Sigmoid colon (tissue), 7 donors: Measurements from ENCODE around the gene TCEAL7. TPM values are rescaled to one million over a fixed set of nuclear protein-coding genes. Genes with fewer than 3 reads are reported as not detected.
"Not testable (repeated sequence)": the region's sequence is repeated elsewhere in the genome, so short reads cannot be mapped to it uniquely, and the experiment has no call there.

Experiments
- DNase-seq: peaks from one replicate; pipeline ENCODE4 v3.0.0-alpha.2; 2019
- H3K27ac ChIP-seq, 4 donors: fragments of 200-600 bp; sonication (generic); one replicate each; pipeline ENCODE4 v1.5.1; 2016 to 2019; ENCODE audit warnings: mild to moderate bottlenecking in 1 of 4
- H3K27me3 ChIP-seq, 3 donors: fragments of 200-600 bp; sonication (generic); one replicate each; pipeline ENCODE4 v1.5.1; 2019; ENCODE audit warnings: mild to moderate bottlenecking in 1 of 3
- H3K36me3 ChIP-seq, 4 donors: fragments of 200-600 bp; sonication (generic); one replicate each; pipeline ENCODE4 v1.5.1; 2016 to 2019
- H3K4me1 ChIP-seq, 4 donors: fragments of 200-600 bp; sonication (generic); one replicate each; pipeline ENCODE4 v1.5.1; 2017 to 2019
- H3K4me3 ChIP-seq, 4 donors: fragments of 200-600 bp; sonication (generic); one replicate each; pipeline ENCODE4 v1.5.1; 2017 to 2019; ENCODE audit warnings: mild to moderate bottlenecking in 2 of 4, moderate library complexity in 1 of 4
- H3K9me3 ChIP-seq, 4 donors: fragments of 200-600 bp in 3 of 4; sonication (generic) in 3 of 4; one replicate each; pipeline versions ENCODE4 v1.5.1 to v1.6.1; 2013 to 2019
- EP300 ChIP-seq, 4 donors: sonication (generic); formaldehyde crosslinking; IDR thresholded peaks; one replicate each; pipeline ENCODE4 v1.6.1; 2017; ENCODE audit warnings: antibody characterized with exemption in 4 of 4
- POLR2A ChIP-seq, 2 donors: fragments of 450-650 bp; IDR thresholded peaks; one replicate each; pipeline ENCODE4 v1.6.1; 2016; ENCODE audit warnings: antibody characterized with exemption in 2 of 2, mild to moderate bottlenecking in 2 of 2, moderate library complexity in 2 of 2
- POLR2AphosphoS5 ChIP-seq, 4 donors: sonication (generic); formaldehyde crosslinking; IDR thresholded peaks; one replicate each; pipeline ENCODE4 v1.6.1; 2017; ENCODE audit warnings: antibody characterized with exemption in 4 of 4
- WGBS, 2 donors: extraction: QIAGEN DNeasy Blood & Tissue Kit; methylation state at CpG; one replicate each; pipeline ENCODE4 v1.1.7; 2013; 5-methylcytosine and 5-hydroxymethylcytosine counted together
- intact Hi-C: fragments of 100-400 bp; cut with DNase I; formaldehyde crosslinking; loops from one replicate; pipeline ENCODE4 v1.15.1; 2023
- polyA plus RNA-seq, 3 donors: library from polyadenylated mRNA; stranded (reverse); fragments of 200-250 nt; gene quantifications; one replicate each; pipeline ENCODE4 v1.2.3, GENCODE V29; 2013
- total RNA-seq, 4 donors: library from RNA; depleted of rRNA; stranded (reverse); fragments of >200 nt; gene quantifications; one replicate each; pipeline ENCODE4 v1.1.0, GENCODE V29; 2016
- TF ChIP-seq, protein P1 (sequence below), 4 experiments: fragments of 450-650 bp in 3 of 4; fragments of 200-600 bp in 1 of 4; IDR thresholded peaks; one replicate each; pipeline ENCODE4 v1.5.1; 2016 to 2019; ENCODE audit warnings: antibody characterized with exemption in 4 of 4, mild to moderate bottlenecking in 3 of 4, moderate library complexity in 2 of 4
- donor health status: healthy with polysubstance abuse.
- donor health status: Bipolar disorder and iron deficiency.
- donor health status: healthy.

The TCEAL7 gene
- total and polyA plus RNA-seq, 7 donors: 1.8 to 35.2 (median 19.7) TPM

DNA sequence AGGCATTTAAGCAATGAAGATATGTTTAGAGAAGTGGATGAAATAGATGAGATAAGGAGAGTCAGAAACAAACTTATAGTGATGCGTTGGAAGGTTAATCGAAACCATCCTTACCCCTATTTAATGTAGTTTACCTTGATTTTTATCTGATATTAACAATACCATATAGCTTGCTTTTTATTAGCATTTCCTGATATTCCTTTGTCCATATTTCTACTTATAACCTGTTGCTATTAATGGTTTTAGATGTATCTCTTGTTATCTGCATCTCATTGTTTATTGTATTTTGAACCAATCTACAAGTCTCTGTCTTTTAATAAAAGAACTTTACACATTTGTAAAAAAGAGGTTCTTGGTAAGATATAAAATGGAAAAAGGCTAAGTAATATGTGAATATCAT lies 27.8 kb downstream of the TCEAL7 start:
- H3K9me3 ChIP-seq: no peaks in the 10 kb centered on the region
- WGBS, 2 donors: 82 to 87% methylated on average over 2 of the region's 2 CpGs
- TF ChIP-seq POLR2A (IDR thresholded peaks at IDR 0.05) (no peak), EP300 (IDR thresholded peaks at IDR 0.05) (no peak), POLR2AphosphoS5 (IDR thresholded peaks at IDR 0.05) (no peak)
- TF ChIP-seq, protein P1, sequence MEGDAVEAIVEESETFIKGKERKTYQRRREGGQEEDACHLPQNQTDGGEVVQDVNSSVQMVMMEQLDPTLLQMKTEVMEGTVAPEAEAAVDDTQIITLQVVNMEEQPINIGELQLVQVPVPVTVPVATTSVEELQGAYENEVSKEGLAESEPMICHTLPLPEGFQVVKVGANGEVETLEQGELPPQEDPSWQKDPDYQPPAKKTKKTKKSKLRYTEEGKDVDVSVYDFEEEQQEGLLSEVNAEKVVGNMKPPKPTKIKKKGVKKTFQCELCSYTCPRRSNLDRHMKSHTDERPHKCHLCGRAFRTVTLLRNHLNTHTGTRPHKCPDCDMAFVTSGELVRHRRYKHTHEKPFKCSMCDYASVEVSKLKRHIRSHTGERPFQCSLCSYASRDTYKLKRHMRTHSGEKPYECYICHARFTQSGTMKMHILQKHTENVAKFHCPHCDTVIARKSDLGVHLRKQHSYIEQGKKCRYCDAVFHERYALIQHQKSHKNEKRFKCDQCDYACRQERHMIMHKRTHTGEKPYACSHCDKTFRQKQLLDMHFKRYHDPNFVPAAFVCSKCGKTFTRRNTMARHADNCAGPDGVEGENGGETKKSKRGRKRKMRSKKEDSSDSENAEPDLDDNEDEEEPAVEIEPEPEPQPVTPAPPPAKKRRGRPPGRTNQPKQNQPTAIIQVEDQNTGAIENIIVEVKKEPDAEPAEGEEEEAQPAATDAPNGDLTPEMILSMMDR (IDR thresholded peaks at IDR 0.05): no peak
- H3K4me1 ChIP-seq: peaks cover 0 to 4% (median 0%) of the 10 kb centered on the region in 4 donors
- no peaks in the 10 kb centered on the region for H3K36me3 ChIP-seq
- peak overlapping the region in 1 of 4 donors; percentile 66 for H3K4me3 ChIP-seq
- H3K27me3 ChIP-seq: no peaks in the 10 kb centered on the region
- intact Hi-C loops: loop anchor here (5.0 kb wide), 1 partner anchor 1941 kb away; no protein-coding TSS in a partner anchor
- DNase-seq: no peak
- H3K27ac ChIP-seq: peak overlapping the region in 2 of 4 donors; percentile 88 to 89

DNA sequence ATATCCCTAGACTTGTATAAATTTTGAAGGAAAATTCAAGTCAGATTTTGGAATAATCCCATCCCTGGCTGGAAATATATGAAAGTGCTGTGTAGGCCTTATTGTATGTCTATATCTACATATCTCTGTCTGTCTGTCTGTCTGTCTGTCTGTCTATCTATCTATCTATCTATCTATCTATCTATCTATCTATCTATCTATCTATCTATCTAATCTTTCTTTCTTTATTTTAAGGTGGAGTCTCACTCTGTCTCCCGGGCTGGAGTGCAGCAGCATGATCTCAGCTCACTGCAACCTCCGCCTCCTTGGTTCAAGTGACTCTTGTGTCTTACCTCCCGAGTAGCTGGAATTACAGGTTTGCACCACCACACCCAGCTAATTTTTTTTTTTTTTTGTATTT lies 29.6 kb downstream of the TCEAL7 start:
- H3K36me3 ChIP-seq, DNase-seq, H3K27me3 ChIP-seq, H3K4me3 ChIP-seq, H3K9me3 ChIP-seq, H3K27ac ChIP-seq, H3K4me1 ChIP-seq: not testable (repeated sequence)
- intact Hi-C loops: loop anchor here (5.0 kb wide), 1 partner anchor 1942 kb away; no protein-coding TSS in a partner anchor
- WGBS, 2 donors: 88 to 95% methylated on average over 3 of the region's 3 CpGs

DNA sequence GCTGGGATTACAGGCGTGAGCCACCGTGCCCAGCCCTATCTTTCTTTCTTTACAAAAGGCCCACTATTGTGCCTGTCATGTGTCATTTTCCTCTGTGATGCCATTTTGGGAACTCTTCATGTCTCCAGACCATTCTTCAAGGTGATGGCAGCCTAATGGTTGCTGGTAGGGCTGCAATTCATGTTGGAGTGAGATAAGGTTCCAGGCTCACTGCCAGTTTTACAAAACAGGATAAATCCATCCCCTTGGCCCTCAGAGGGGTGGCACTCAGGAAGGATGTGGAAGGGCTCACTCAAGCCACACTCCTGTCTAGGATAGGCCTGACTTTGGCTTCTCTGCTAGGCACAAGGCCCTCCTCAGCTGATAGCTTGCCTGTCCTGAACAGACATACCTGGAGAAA lies 30.1 kb downstream of the TCEAL7 start:
- intact Hi-C loops: no loop called here
- Histone ChIP-seq H3K4me1 (peaks cover 0 to 4% (median 0%) of the 10 kb centered on the region in 4 donors), H3K27ac (no peak overlapping the region), H3K4me3 (no peak overlapping the region), H3K27me3 (no peaks in the 10 kb centered on the region), H3K36me3 (no peaks in the 10 kb centered on the region), H3K9me3 (no peaks in the 10 kb centered on the region)
- TF ChIP-seq EP300 (IDR thresholded peaks at IDR 0.05) (no peak), POLR2AphosphoS5 (IDR thresholded peaks at IDR 0.05) (no peak), POLR2A (IDR thresholded peaks at IDR 0.05) (no peak)
- TF ChIP-seq, protein P1 (IDR thresholded peaks at IDR 0.05): no peak
- DNase-seq: no peak
- WGBS, 2 donors: 83 to 90% methylated on average over 2 of the region's 2 CpGs

DNA sequence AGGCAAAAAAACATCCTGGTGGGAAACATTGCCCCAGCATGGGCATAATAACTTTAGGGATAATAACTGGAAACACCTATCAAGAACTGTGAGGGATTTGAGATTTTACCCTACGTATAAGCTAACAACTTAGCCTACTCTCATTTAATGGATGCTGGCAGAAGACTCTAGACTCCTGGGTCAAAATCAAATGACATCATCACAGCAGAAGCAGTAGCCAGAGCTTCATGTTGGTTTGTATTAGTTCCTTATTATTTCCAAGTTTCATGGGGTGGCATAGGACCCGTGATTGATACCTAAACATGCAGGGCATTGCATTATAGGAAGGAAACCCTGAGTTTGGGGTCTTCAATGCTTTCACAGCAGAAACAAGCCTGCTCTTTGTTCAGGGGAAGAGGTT lies 30.9 kb downstream of the TCEAL7 start:
- Histone ChIP-seq H3K4me1 (peaks cover 0 to 4% (median 0%) of the 10 kb centered on the region in 4 donors), H3K4me3 (no peak overlapping the region), H3K9me3 (no peaks in the 10 kb centered on the region), H3K27ac (no peak overlapping the region), H3K27me3 (no peaks in the 10 kb centered on the region), H3K36me3 (no peaks in the 10 kb centered on the region)
- WGBS, 2 donors: 69 to 82% methylated on average over 2 of the region's 2 CpGs
- TF ChIP-seq POLR2AphosphoS5 (IDR thresholded peaks at IDR 0.05) (no peak), POLR2A (IDR thresholded peaks at IDR 0.05) (no peak), EP300 (IDR thresholded peaks at IDR 0.05) (no peak)
- TF ChIP-seq, protein P1 (IDR thresholded peaks at IDR 0.05): no peak
- no peak for DNase-seq
- intact Hi-C loops: no loop called here

DNA sequence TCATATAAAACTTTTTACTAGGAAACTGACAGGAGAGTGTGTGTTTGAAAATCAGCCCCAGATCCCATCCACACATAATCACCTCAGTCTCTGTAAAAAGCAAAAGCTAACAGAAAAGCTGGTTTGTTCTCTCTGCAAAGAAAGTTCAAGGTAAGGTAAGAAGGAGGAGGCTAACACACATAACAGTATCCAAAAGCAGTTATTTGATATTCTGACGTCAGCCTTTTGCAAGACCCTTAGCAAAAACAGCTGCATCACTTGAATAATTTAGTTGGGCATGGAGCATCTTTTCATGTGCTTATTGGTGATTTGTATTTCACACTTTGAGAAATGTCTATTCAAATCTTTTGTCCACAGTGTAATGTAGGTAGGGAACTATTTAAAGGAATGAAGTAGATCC lies 31.8 kb downstream of the TCEAL7 start:
- no peak for DNase-seq
- H3K9me3 ChIP-seq: no peaks in the 10 kb centered on the region
- no peaks in the 10 kb centered on the region for H3K36me3 ChIP-seq
- peaks cover 0 to 4% (median 0%) of the 10 kb centered on the region in 4 donors for H3K4me1 ChIP-seq
- no peak overlapping the region for H3K27ac ChIP-seq
- no peak for TF ChIP-seq EP300 (IDR thresholded peaks at IDR 0.05)
- TF ChIP-seq POLR2A (IDR thresholded peaks at IDR 0.05): no peak
- TF ChIP-seq POLR2AphosphoS5 (IDR thresholded peaks at IDR 0.05): no peak
- TF ChIP-seq, protein P1 (IDR thresholded peaks at IDR 0.05): no peak
- intact Hi-C loops: no loop called here
- WGBS, 2 donors: 62 to 67% methylated on average over 1 of the region's 1 CpG
- H3K4me3 ChIP-seq: no peak overlapping the region
- H3K27me3 ChIP-seq: no peaks in the 10 kb centered on the region
